H9 (cell line): ENCODE measurements around the gene DYRK1B. TPM values are rescaled to one million over a fixed set of nuclear protein-coding genes. Genes with fewer than 3 reads are reported as not detected.
A peak's percentile ranks its signal among the peaks of the same experiment; 100 is the strongest.

Source experiments
- DNase-seq: peaks from one replicate; pipeline ENCODE4 v3.0.0-alpha.2; 2017
- H2AFZ ChIP-seq: one replicate; pipeline ENCODE4 v1.6.1; 2013; ENCODE audit warnings: mild to moderate bottlenecking, low read length, control low read depth, moderate library complexity
- H2AK5ac ChIP-seq: 2 replicates; pipeline ENCODE4 v1.6.1; 2013; ENCODE audit warnings: low read length, control low read depth, mixed read lengths; ENCODE audit not compliant: insufficient read length
- H2BK120ac ChIP-seq: one replicate; pipeline ENCODE4 v1.6.1; 2013; ENCODE audit warnings: low read depth, mild to moderate bottlenecking, low read length, control low read depth, inconsistent platforms; ENCODE audit not compliant: poor library complexity, severe bottlenecking
- H2BK12ac ChIP-seq: 2 replicates; pipeline ENCODE4 v1.6.1; 2013; ENCODE audit warnings: low read length, control low read depth, mixed read lengths, low read depth; ENCODE audit not compliant: insufficient read length
- H2BK15ac ChIP-seq: 2 replicates; pipeline ENCODE4 v1.6.1; 2013; ENCODE audit warnings: low read depth, low read length, control low read depth
- H2BK20ac ChIP-seq: one replicate; pipeline ENCODE4 v1.6.1; 2013; ENCODE audit warnings: low read depth, mild to moderate bottlenecking, low read length, control low read depth, inconsistent platforms; ENCODE audit not compliant: poor library complexity, severe bottlenecking
- H2BK5ac ChIP-seq: 2 replicates; pipeline ENCODE4 v1.6.1; 2013; ENCODE audit warnings: low read length, control low read depth, mixed read lengths; ENCODE audit not compliant: insufficient read length
- H3K14ac ChIP-seq: 2 replicates; pipeline ENCODE4 v1.6.1; 2013; ENCODE audit warnings: low read length, control low read depth; ENCODE audit not compliant: insufficient read depth
- H3K18ac ChIP-seq: 2 replicates; pipeline ENCODE4 v1.6.1; 2013; ENCODE audit warnings: low read depth, mild to moderate bottlenecking, mixed read lengths, low read length, control low read depth; ENCODE audit not compliant: insufficient read length
- H3K23ac ChIP-seq: 2 replicates; pipeline ENCODE4 v1.6.1; 2013; ENCODE audit warnings: low read length, control low read depth, mixed read lengths, low read depth; ENCODE audit not compliant: insufficient read length
- H3K23me2 ChIP-seq: 2 replicates; pipeline ENCODE4 v1.6.1; 2013; ENCODE audit warnings: low read depth, mild to moderate bottlenecking, mixed read lengths, low read length, control low read depth; ENCODE audit not compliant: insufficient read length, poor library complexity, severe bottlenecking
- H3K27ac ChIP-seq: 2 replicates; pipeline ENCODE4 v1.5.1; 2013; ENCODE audit warnings: low read length, control low read depth, mixed read lengths, low read depth; ENCODE audit not compliant: insufficient read length
- H3K27me3 ChIP-seq: 2 replicates; pipeline ENCODE4 v1.6.1; 2013; ENCODE audit warnings: low read length, control low read depth, inconsistent platforms; ENCODE audit not compliant: insufficient read depth
- H3K4ac ChIP-seq: 2 replicates; pipeline ENCODE4 v1.6.1; 2013; ENCODE audit warnings: low read depth, mild to moderate bottlenecking, control low read depth, inconsistent platforms, low read length, moderate library complexity
- H3K4me1 ChIP-seq: 2 replicates; pipeline ENCODE4 v1.6.1; 2013; ENCODE audit warnings: low read length, control low read depth, inconsistent platforms; ENCODE audit not compliant: insufficient read depth
- H3K4me2 ChIP-seq: 2 replicates; pipeline ENCODE4 v1.6.1; 2013; ENCODE audit warnings: low read length, control low read depth, mixed read lengths; ENCODE audit not compliant: insufficient read length, insufficient read depth
- H3K56ac ChIP-seq: 2 replicates; pipeline ENCODE4 v1.6.1; 2013; ENCODE audit warnings: low read depth, mild to moderate bottlenecking, mixed read lengths, low read length, control low read depth; ENCODE audit not compliant: insufficient read length
- H3K79me1 ChIP-seq: 2 replicates; pipeline ENCODE4 v1.6.1; 2013; ENCODE audit warnings: low read depth, mild to moderate bottlenecking, moderate library complexity, low read length, control low read depth, inconsistent platforms; ENCODE audit not compliant: insufficient read depth, poor library complexity, severe bottlenecking
- H3K79me2 ChIP-seq: 2 replicates; pipeline ENCODE4 v1.6.1; 2013; ENCODE audit warnings: low read length, control low read depth, inconsistent platforms; ENCODE audit not compliant: insufficient read depth
- H3K9ac ChIP-seq: 2 replicates; pipeline ENCODE4 v1.6.1; 2013; ENCODE audit warnings: low read length, control low read depth, mixed read lengths; ENCODE audit not compliant: insufficient read length; ENCODE audit errors: extremely low read depth
- H3K9me3 ChIP-seq: one replicate; pipeline ENCODE4 v1.6.1; 2013; ENCODE audit warnings: low read depth, low read length, inconsistent platforms; ENCODE audit not compliant: control insufficient read depth
- H3T11ph ChIP-seq: one replicate; pipeline ENCODE4 v1.6.1; 2013; ENCODE audit warnings: mild to moderate bottlenecking, low read length, control low read depth, inconsistent platforms
- H4K20me1 ChIP-seq: one replicate; pipeline ENCODE4 v1.6.1; 2013; ENCODE audit not compliant: control insufficient read depth, insufficient read length, insufficient read depth
- H4K5ac ChIP-seq: 2 replicates; pipeline ENCODE4 v1.6.1; 2013; ENCODE audit warnings: low read depth, mild to moderate bottlenecking, mixed read lengths, low read length, control low read depth; ENCODE audit not compliant: insufficient read length
- H4K8ac ChIP-seq: replicated peaks from 2 replicates; pipeline ENCODE4 v1.6.1; 2013; ENCODE audit warnings: low read length, control low read depth, mixed read lengths, low read depth; ENCODE audit not compliant: insufficient read length
- H4K91ac ChIP-seq: 2 replicates; pipeline ENCODE4 v1.6.1; 2013; ENCODE audit warnings: low read depth, mild to moderate bottlenecking, moderate library complexity, mixed read lengths, low read length, control low read depth; ENCODE audit not compliant: insufficient read length
- H3K27ac Mint-ChIP-seq, 3 experiments: 2 replicates in 2 of 3; 3 replicates in 1 of 3; pipeline ENCODE4 v1.8.0; 2020 to 2021; ENCODE audit warnings: mixed read lengths in 3 of 3, mild to moderate bottlenecking in 1 of 3, moderate library complexity in 1 of 3
- H3K27me3 Mint-ChIP-seq: 2 replicates; pipeline ENCODE4 v1.8.0; 2021; ENCODE audit warnings: low read depth, mild to moderate bottlenecking, moderate library complexity, mixed read lengths
- H3K36me3 Mint-ChIP-seq, 3 experiments: 2 replicates in 2 of 3; 3 replicates in 1 of 3; pipeline ENCODE4 v1.8.0; 2020 to 2021; ENCODE audit warnings: low read depth in 3 of 3, mixed read lengths in 3 of 3; ENCODE audit not compliant: insufficient read depth in 1 of 3
- H3K4me1 Mint-ChIP-seq, 2 experiments: 2 replicates each; pipeline ENCODE4 v1.8.0; 2020; ENCODE audit warnings: mixed read lengths in 2 of 2
- H3K4me3 Mint-ChIP-seq, 2 experiments: 2 replicates in 1 of 2; 3 replicates in 1 of 2; pipeline ENCODE4 v1.8.0; 2020 to 2021; ENCODE audit warnings: mild to moderate bottlenecking in 2 of 2, mixed read lengths in 2 of 2, moderate library complexity in 1 of 2
- H3K9me3 Mint-ChIP-seq, 2 experiments: 2 replicates in 1 of 2; 3 replicates in 1 of 2; pipeline ENCODE4 v1.8.0; 2020; ENCODE audit warnings: mild to moderate bottlenecking in 2 of 2, mixed read lengths in 2 of 2, moderate library complexity in 1 of 2
- CTCF ChIP-seq: fragments of 200-600 bp; sonication (generic); conservative IDR thresholded peaks from 3 replicates; pipeline ENCODE4 v1.8.0; 2021; ENCODE audit warnings: antibody characterized with exemption, mild to moderate bottlenecking
- WGBS: extraction: QIAGEN DNeasy Blood & Tissue Kit; methylation state at CpG from one replicate; pipeline ENCODE4 v1.1.7; 2013; ENCODE audit warnings: missing lambda C conversion rate, low lambda C conversion rate, mixed read lengths; ENCODE audit not compliant: insufficient read length; ENCODE audit errors: extremely low coverage; 5-methylcytosine and 5-hydroxymethylcytosine counted together
- total RNA-seq: library from RNA; stranded (reverse); gene quantifications from 2 replicates; pipeline ENCODE4 v1.2.1, GENCODE V29; 2021

Gene DYRK1B
- total RNA-seq, 1 experiment from 2014 or later: 14.3 TPM

GRCh38 chr19:39825093-39825463 lies 8.9 kb downstream of the DYRK1B start:
- no peak overlapping the region for H2AFZ ChIP-seq
- no peaks in the 10 kb centered on the region for H3K9me3 ChIP-seq

More at GRCh38 chr19:39825093-39825463, 8.9 kb downstream of the DYRK1B start:
- no peak overlapping the region for H2BK15ac ChIP-seq
- no peaks in the 10 kb centered on the region for H3K79me1 ChIP-seq
- no peak overlapping the region for H4K5ac ChIP-seq
- peak overlapping the region; percentile 61 for H3K9ac ChIP-seq
- no peak overlapping the region for H4K91ac ChIP-seq
- H3K56ac ChIP-seq: no peak overlapping the region
- no peak overlapping the region; the same call in 1 of the 2 replicates for H3K14ac ChIP-seq
- Mint-ChIP-seq H3K36me3 (peaks cover 7 to 30% (median 25%) of the 10 kb centered on the region in 3 experiments), H3K4me1 (peaks cover 3% of the 10 kb centered on the region in 2 experiments; a peak in 3 of 4 replicates), H3K27ac (peak overlapping the region; percentile 25 to 89 (median 60); a peak in 5 of 7 replicates), H3K4me3 (no peak overlapping the region; a peak in 3 of 5 replicates), H3K9me3 (no peaks in the 10 kb centered on the region), H3K27me3 (no peaks in the 10 kb centered on the region)
- H2BK120ac ChIP-seq: no peak overlapping the region
- no peak overlapping the region for H3K23ac ChIP-seq
- no peak overlapping the region for H2AK5ac ChIP-seq
- no peaks in the 10 kb centered on the region for H3K4me1 ChIP-seq
- H3K79me2 ChIP-seq: no peaks in the 10 kb centered on the region
- no peak for DNase-seq
- no peak overlapping the region for H3K4ac ChIP-seq
- H2BK20ac ChIP-seq: no peak overlapping the region
- peaks cover 8% of the 10 kb centered on the region for H3K23me2 ChIP-seq
- H4K20me1 ChIP-seq: no peaks in the 10 kb centered on the region
- no peak overlapping the region for H2BK5ac ChIP-seq
- H3T11ph ChIP-seq: no peak overlapping the region
- WGBS: no CpG with 5 or more reads among the region's 11 CpGs
- peak overlapping the region; percentile 77 for H3K18ac ChIP-seq
- H3K4me2 ChIP-seq: peak overlapping the region; percentile 62
- H3K27ac ChIP-seq: no peak overlapping the region
- no peaks in the 10 kb centered on the region for H3K27me3 ChIP-seq
- H2BK12ac ChIP-seq: no peak overlapping the region
- H4K8ac ChIP-seq: no peak overlapping the region
- TF ChIP-seq CTCF: no peak
